HCT116 (cell line): ENCODE measurements around the gene ZNF543. TPM values are rescaled to one million over a fixed set of nuclear protein-coding genes. Genes with fewer than 3 reads are reported as not detected.

Experiments used
- ATAC-seq: fragments of 200-7000 bp; cut with Tn5 transposase; 2 replicates; pipeline ENCODE4 v1.9.1; 2020; ENCODE audit warnings: mild to moderate bottlenecking, moderate library complexity
- BruUV-seq: library from RNA; stranded (reverse); fragments of 400-500 nt; replicated peaks from 2 replicates; lab custom pipeline; 2021; lab: Mats Ljungman, UMichigan
- CTCF ChIA-PET: fragments of 300-600 bp; sonication (Branson Sonifier 250); formaldehyde crosslinking; loops from one replicate; lab custom pipeline; 2021; ENCODE audit warnings: antibody characterized with exemption; lab: Charles Lee
- POLR2A ChIA-PET: fragments of 300-600, 350-600 bp; sonication (Branson Sonifier 250); formaldehyde crosslinking; loops from one replicate; lab custom pipeline; 2021; ENCODE audit warnings: antibody characterized with exemption; lab: Charles Lee
- RAD21 ChIA-PET, 2 experiments: fragments of 300-600 bp; sonication (Branson Sonifier 250); formaldehyde crosslinking; loops; one replicate each; lab custom pipeline; 2023; ENCODE audit warnings: low total read pairs in 2 of 2; ENCODE audit not compliant: uncharacterized antibody in 2 of 2, unreplicated experiment in 2 of 2, low non-redundant PET in 1 of 2; lab: Charles Lee
- DNase-seq: peaks from one replicate; pipeline ENCODE4 v3.0.0-alpha.2; 2010; ENCODE audit warnings: low read depth, low spot score
- H2AFZ ChIP-seq: fragments of 200-600 bp; shearing (Covaris generic), sonication (generic); 2 replicates; pipeline ENCODE4 v1.6.1; 2017; ENCODE audit warnings: low read depth, mixed run types, mixed read lengths, antibody characterized with exemption, low read length; ENCODE audit not compliant: poor library complexity, severe bottlenecking
- H3K27ac ChIP-seq: 2 replicates; pipeline ENCODE4 v1.5.1; 2012; ENCODE audit warnings: low read depth, low read length
- H3K27me3 ChIP-seq: fragments of 200-600 bp; sonication (generic); 2 replicates; pipeline ENCODE4 v1.6.1; 2016; ENCODE audit warnings: mixed run types, low read length, mixed read lengths; ENCODE audit not compliant: insufficient read depth
- H3K36me3 ChIP-seq, 2 experiments: fragments of 200-500 bp in 1 of 2; fragments of 200-600 bp in 1 of 2; sonication (Bioruptor generic) in 1 of 2; sonication (generic) in 1 of 2; 2 replicates each; pipeline versions ENCODE4 v1.5.1 to v1.6.1; 2014 to 2016; ENCODE audit warnings: low read length in 2 of 2, inconsistent platforms in 1 of 2, mixed read lengths in 1 of 2, mixed run types in 1 of 2; ENCODE audit not compliant: insufficient read depth in 2 of 2, control insufficient read depth in 1 of 2
- H3K4me1 ChIP-seq, 2 experiments: fragments of 200-600 bp in 1 of 2; sonication (generic) in 1 of 2; 2 replicates each; pipeline versions ENCODE4 v1.5.1 to v1.6.1; 2012 to 2017; ENCODE audit warnings: low read length in 2 of 2, inconsistent platforms in 1 of 2, mild to moderate bottlenecking in 1 of 2, mixed read lengths in 1 of 2, mixed run types in 1 of 2, moderate library complexity in 1 of 2; ENCODE audit not compliant: insufficient read depth in 2 of 2, control insufficient read depth in 1 of 2
- H3K4me2 ChIP-seq: fragments of 200-600 bp; sonication (generic); 2 replicates; pipeline ENCODE4 v1.6.1; 2017; ENCODE audit warnings: mixed run types, low read length, mixed read lengths
- H3K4me3 ChIP-seq, 2 experiments: fragments of 200-600 bp in 1 of 2; sonication (generic) in 1 of 2; replicated peaks in 1 of 2; 2 replicates each; pipeline ENCODE4 v1.5.1; 2011 to 2016; ENCODE audit warnings: low read length in 2 of 2, control low read depth in 1 of 2, low read depth in 1 of 2, mild to moderate bottlenecking in 1 of 2, mixed read lengths in 1 of 2, mixed run types in 1 of 2
- H3K79me2 ChIP-seq: fragments of 200-600 bp; sonication (generic); 2 replicates; pipeline ENCODE4 v1.6.1; 2017; ENCODE audit warnings: mild to moderate bottlenecking, mixed run types, low read length, moderate library complexity, mixed read lengths; ENCODE audit not compliant: insufficient read depth
- H3K9ac ChIP-seq: fragments of 200-600 bp; sonication (generic); 2 replicates; pipeline ENCODE4 v1.6.1; 2016; ENCODE audit warnings: low read length, mixed read lengths
- H3K9me2 ChIP-seq: fragments of 200-600 bp; sonication (generic), shearing (Covaris generic); 2 replicates; pipeline ENCODE4 v1.6.1; 2017; ENCODE audit warnings: mixed run types, mild to moderate bottlenecking, moderate library complexity; ENCODE audit not compliant: insufficient read depth
- H3K9me3 ChIP-seq, 2 experiments: fragments of 200-500 bp in 1 of 2; fragments of 200-600 bp in 1 of 2; sonication (Bioruptor generic) in 1 of 2; sonication (generic) in 1 of 2; 2 replicates each; pipeline ENCODE4 v1.6.1; 2014 to 2017; ENCODE audit warnings: low read length in 2 of 2, mixed read lengths in 2 of 2, inconsistent platforms in 1 of 2, low read depth in 1 of 2, mild to moderate bottlenecking in 1 of 2, mixed run types in 1 of 2, moderate library complexity in 1 of 2; ENCODE audit not compliant: control insufficient read depth in 1 of 2, insufficient read depth in 1 of 2
- H4K20me1 ChIP-seq: fragments of 200-600 bp; sonication (generic), shearing (Covaris generic); 2 replicates; pipeline ENCODE4 v1.6.1; 2017; ENCODE audit warnings: mixed run types, mild to moderate bottlenecking, moderate library complexity; ENCODE audit not compliant: insufficient read depth
- ELF1 ChIP-seq: IDR thresholded peaks from 2 replicates; pipeline ENCODE4 v1.6.1; 2012; ENCODE audit warnings: low read depth, borderline replicate concordance
- EZH2phosphoT487 ChIP-seq: fragments of 200-600 bp; IDR thresholded peaks from 2 replicates; pipeline ENCODE4 v1.6.1; 2018; ENCODE audit warnings: antibody characterized with exemption, borderline replicate concordance
- POLR2A ChIP-seq: IDR thresholded peaks from 2 replicates; pipeline ENCODE4 v1.7.0; 2011; ENCODE audit warnings: borderline replicate concordance; ENCODE audit not compliant: insufficient read depth, insufficient read length; ENCODE audit errors: extremely low read depth
- SIN3A ChIP-seq: IDR thresholded peaks from 2 replicates; pipeline ENCODE4 v1.6.1; 2012; ENCODE audit warnings: low read depth
- SP1 ChIP-seq: IDR thresholded peaks from 2 replicates; pipeline ENCODE4 v1.6.1; 2012; ENCODE audit warnings: low read depth
- TCF7L2 ChIP-seq: IDR thresholded peaks from 2 replicates; pipeline ENCODE4 v1.7.0; 2011; ENCODE audit warnings: borderline replicate concordance, inconsistent platforms; ENCODE audit not compliant: insufficient read depth, insufficient read length; ENCODE audit errors: extremely low read depth
- YY1 ChIP-seq: IDR thresholded peaks from 2 replicates; pipeline ENCODE4 v1.6.1; 2011; ENCODE audit warnings: low read length, low read depth, moderate library complexity, mild to moderate bottlenecking; ENCODE audit not compliant: insufficient replicate concordance; ENCODE audit errors: extremely low read depth
- ZBTB33 ChIP-seq: IDR thresholded peaks from 2 replicates; pipeline ENCODE4 v1.6.1; 2011; ENCODE audit warnings: mild to moderate bottlenecking, low read length, moderate library complexity; ENCODE audit not compliant: insufficient replicate concordance; ENCODE audit errors: extremely low read depth
- ZFX ChIP-seq: fragments of 450-650 bp; IDR thresholded peaks from 2 replicates; pipeline ENCODE4 v1.6.1; 2017
- intact Hi-C: fragments of 100-400 bp; cut with micrococcal nuclease; formaldehyde crosslinking; loops from 2 replicates; pipeline ENCODE4 v1.10.0; 2022
- total RNA-seq: library from RNA; stranded (reverse); gene quantifications from one replicate; pipeline ENCODE4 v1.2.1, GENCODE V29; 2021; ENCODE audit not compliant: unreplicated experiment

Gene ZNF543
- total RNA-seq, 1 experiment from 2014 or later, result 7.6 TPM

- Histone ChIP-seq H3K9me2 (no peaks in the 10 kb centered on the region), H3K27ac (no peak overlapping the region), H4K20me1 (no peaks in the 10 kb centered on the region), H3K4me1 (no peaks in the 10 kb centered on the region), H2AFZ (no peak overlapping the region), H3K36me3 (peaks cover 36 to 37% of the 10 kb centered on the region in 2 experiments), H3K79me2 (0 out of 2 replicates have a peak, but pooled peaks cover under 1% of the 10 kb centered on the region), H3K4me2 (no peak overlapping the region), H3K9me3 (no peaks in the 10 kb centered on the region), H3K4me3 (no peak overlapping the region), H3K27me3 (no peaks in the 10 kb centered on the region), H3K9ac (no peak overlapping the region)
- intact Hi-C loops, result no loop called here
- ChIA-PET RAD21 (no interaction called here), CTCF (no interaction called here), POLR2A (no interaction called here)
- no peak for DNase-seq
- ATAC-seq, result no peak
- TF ChIP-seq POLR2A, result no peak
- no peak for TF ChIP-seq SIN3A
- TF ChIP-seq ZFX, result no peak
- TF ChIP-seq ZBTB33, result no peak
- no peak for TF ChIP-seq TCF7L2
- no peak for TF ChIP-seq ELF1
- no peak for TF ChIP-seq SP1
- no peak for TF ChIP-seq YY1
- BruUV-seq, result no TSS peak
Measured at GRCh38 chr19:57327993-57328392, 7.7 kb downstream of the ZNF543 start.

- ATAC-seq (no peak), DNase-seq (no peak)
- ChIA-PET CTCF (no interaction called here), RAD21 (no interaction called here), POLR2A (no interaction called here)
- H3K9ac ChIP-seq, result no peak overlapping the region
- no peak overlapping the region for H3K27ac ChIP-seq
- no peaks in the 10 kb centered on the region for H3K9me3 ChIP-seq
- no peak overlapping the region for H3K4me3 ChIP-seq
- TF ChIP-seq ELF1 (no peak), EZH2phosphoT487 (no peak)
- no peaks in the 10 kb centered on the region for H3K79me2 ChIP-seq
- no peaks in the 10 kb centered on the region for H3K27me3 ChIP-seq
- no peaks in the 10 kb centered on the region for H4K20me1 ChIP-seq
- no peaks in the 10 kb centered on the region for H3K4me1 ChIP-seq
- no peak overlapping the region for H3K4me2 ChIP-seq
- peaks cover under 1 to 3% of the 10 kb centered on the region in 2 experiments; a peak in 3 of 4 replicates for H3K36me3 ChIP-seq
- intact Hi-C loops, result no loop called here
- no peaks in the 10 kb centered on the region for H3K9me2 ChIP-seq
- BruUV-seq, result no TSS peak
- no peak overlapping the region for H2AFZ ChIP-seq
Measured at GRCh38 chr19:57334191-57334590, 13.9 kb downstream of the ZNF543 start.
